ENCODE data around the gene CHORDC1. TPM values are rescaled to one million over a fixed set of nuclear protein-coding genes. Genes with fewer than 3 reads are reported as not detected.
A peak's percentile ranks its signal among the peaks of the same experiment; 100 is the strongest.
"Not testable (repeated sequence)": the region's sequence is repeated elsewhere in the genome, so short reads cannot be mapped to it uniquely, and the experiment has no call there.

Gene CHORDC1
- total RNA-seq, 1 donor from 2014 or later = 15.1 TPM

DNA sequence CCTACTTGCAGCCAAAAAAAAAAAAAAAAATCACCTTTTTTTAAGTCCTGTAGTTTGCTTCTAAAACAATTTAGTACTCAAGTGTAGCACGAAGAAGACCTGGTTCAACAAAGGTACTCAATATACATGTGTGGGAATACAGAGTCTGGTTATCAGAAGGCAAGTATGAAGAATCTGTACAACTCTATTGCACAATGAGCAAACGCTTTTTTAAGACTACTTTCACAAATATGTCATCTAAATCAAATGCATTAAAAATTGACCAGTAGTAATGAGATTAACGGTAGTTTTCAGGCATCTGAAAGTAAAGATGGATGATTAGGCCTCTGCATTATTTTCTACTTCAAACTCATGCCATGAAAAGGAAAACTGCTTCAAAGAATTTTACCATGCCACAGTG is 9.5 kb downstream of the CHORDC1 start:
- Histone ChIP-seq H3K36me3 (peaks cover 20 to 63% of the 10 kb centered on the region in 2 donors), H3K27me3 (no peaks in the 10 kb centered on the region), H3K27ac (no peak overlapping the region), H3K4me1 (peaks cover 0 to 2% of the 10 kb centered on the region in 2 donors), H3K9me3 (no peaks in the 10 kb centered on the region), H3K4me3 (no peak overlapping the region)
- TF ChIP-seq, protein P1, sequence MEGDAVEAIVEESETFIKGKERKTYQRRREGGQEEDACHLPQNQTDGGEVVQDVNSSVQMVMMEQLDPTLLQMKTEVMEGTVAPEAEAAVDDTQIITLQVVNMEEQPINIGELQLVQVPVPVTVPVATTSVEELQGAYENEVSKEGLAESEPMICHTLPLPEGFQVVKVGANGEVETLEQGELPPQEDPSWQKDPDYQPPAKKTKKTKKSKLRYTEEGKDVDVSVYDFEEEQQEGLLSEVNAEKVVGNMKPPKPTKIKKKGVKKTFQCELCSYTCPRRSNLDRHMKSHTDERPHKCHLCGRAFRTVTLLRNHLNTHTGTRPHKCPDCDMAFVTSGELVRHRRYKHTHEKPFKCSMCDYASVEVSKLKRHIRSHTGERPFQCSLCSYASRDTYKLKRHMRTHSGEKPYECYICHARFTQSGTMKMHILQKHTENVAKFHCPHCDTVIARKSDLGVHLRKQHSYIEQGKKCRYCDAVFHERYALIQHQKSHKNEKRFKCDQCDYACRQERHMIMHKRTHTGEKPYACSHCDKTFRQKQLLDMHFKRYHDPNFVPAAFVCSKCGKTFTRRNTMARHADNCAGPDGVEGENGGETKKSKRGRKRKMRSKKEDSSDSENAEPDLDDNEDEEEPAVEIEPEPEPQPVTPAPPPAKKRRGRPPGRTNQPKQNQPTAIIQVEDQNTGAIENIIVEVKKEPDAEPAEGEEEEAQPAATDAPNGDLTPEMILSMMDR (IDR thresholded peaks at IDR 0.05) = no peak
- intact Hi-C loops (cut with DNase I) = no loop called here
- no peak for DNase-seq (ENCODE audit: low spot score in 2 of 2)

DNA sequence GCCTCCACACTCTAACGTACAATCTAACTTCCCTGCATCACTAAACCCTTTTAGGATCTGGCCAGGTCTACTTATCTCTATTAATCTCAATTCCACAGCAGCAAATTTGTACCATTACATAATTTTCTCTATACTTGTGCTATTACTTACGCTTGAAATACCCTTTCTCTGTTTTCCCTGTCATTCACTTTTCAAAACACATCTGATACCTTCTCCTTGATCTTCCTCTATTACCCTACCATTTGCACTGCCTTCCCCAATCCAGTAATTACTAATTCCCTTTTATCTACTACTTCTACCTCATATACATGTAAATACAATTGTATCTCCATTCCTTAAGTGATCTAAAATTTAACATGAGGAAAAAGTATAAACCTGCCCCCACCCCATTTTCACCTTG is 14.0 kb downstream of the CHORDC1 start:
- Histone ChIP-seq H3K4me3 (no peak overlapping the region), H3K27ac (no peak overlapping the region), H3K4me1 (peaks cover 0 to 2% of the 10 kb centered on the region in 2 donors), H3K9me3 (no peaks in the 10 kb centered on the region), H3K36me3 (peaks cover 20 to 67% of the 10 kb centered on the region in 2 donors), H3K27me3 (no peaks in the 10 kb centered on the region)
- DNase-seq (ENCODE audit: low spot score in 2 of 2) = no peak
- intact Hi-C loops (cut with DNase I) = no loop called here
- TF ChIP-seq, protein P1 (IDR thresholded peaks at IDR 0.05) = no peak

DNA sequence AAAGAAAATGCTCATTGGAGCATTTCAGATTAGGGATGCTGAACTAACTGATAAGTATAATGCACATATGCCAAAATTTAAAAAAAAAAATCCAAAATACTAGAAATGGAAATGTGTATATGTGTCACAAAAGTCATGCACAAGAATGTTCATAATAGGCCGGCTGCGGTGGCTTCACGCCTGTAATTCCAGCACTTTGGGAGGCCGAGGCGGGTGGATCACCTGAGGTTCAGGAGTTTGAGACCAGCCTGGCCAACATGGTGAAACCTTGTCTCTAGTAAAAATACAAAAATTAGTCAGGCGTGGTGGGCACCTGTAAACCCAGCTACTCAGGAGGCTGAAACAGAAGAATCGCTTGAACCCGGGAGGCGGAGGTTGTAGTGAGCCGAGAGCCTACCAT is 14.9 kb downstream of the CHORDC1 start:
- peaks cover 22 to 64% of the 10 kb centered on the region in 2 donors for H3K36me3 ChIP-seq
- H3K27ac ChIP-seq; H3K4me3 ChIP-seq; H3K9me3 ChIP-seq; DNase-seq (ENCODE audit: low spot score in 2 of 2); intact Hi-C loops (cut with DNase I); H3K27me3 ChIP-seq; H3K4me1 ChIP-seq: not testable (repeated sequence)

DNA sequence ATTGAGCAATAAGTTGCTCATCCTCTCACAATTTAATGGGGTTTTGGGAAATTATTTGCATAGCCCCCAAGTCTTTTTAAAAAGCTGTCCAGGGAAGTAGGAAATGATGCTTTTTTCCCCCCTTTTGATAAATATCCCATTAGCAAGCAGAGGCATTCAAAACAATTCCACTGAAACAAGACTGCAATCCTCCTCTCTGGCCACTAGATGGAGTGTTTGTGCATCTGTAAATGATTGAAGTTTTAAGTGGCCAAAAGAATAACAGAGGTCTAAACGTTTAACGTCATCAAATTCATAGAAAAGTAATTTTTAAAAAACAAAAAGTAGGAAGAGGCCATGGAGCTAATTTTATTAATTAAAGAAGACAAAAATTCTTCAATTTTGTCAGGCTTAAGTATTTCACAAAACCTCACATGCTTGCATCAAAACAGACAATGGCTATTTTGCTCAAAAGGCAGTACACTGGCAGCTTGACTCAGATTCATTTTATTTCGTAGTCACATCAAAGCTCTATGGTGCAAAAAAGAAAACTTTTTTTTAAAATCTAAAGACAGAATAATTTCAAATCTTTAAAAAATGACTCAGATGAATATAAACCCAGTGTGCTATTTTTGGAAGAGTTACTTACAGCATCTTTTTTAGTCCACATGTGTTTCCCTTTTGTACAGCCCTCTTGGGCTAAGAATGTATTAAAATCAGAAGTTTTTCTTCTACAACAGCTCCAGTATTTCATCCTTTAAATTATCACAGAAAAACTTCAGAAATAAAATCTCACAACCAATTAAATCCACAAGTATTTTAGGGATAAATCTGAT is 17.8 kb downstream of the CHORDC1 start:
- DNase-seq (ENCODE audit: low spot score in 2 of 2) = no peak
- Histone ChIP-seq H3K4me1 (peaks cover 0 to 2% of the 10 kb centered on the region in 2 donors), H3K4me3 (no peak overlapping the region), H3K27ac (no peak overlapping the region), H3K9me3 (no peaks in the 10 kb centered on the region), H3K27me3 (no peaks in the 10 kb centered on the region), H3K36me3 (peaks cover 22 to 63% of the 10 kb centered on the region in 2 donors)
- TF ChIP-seq, protein P1 (IDR thresholded peaks at IDR 0.05) = peak; percentile 49 to 87 (median 75)
- intact Hi-C loops (cut with DNase I) = no loop called here

DNA sequence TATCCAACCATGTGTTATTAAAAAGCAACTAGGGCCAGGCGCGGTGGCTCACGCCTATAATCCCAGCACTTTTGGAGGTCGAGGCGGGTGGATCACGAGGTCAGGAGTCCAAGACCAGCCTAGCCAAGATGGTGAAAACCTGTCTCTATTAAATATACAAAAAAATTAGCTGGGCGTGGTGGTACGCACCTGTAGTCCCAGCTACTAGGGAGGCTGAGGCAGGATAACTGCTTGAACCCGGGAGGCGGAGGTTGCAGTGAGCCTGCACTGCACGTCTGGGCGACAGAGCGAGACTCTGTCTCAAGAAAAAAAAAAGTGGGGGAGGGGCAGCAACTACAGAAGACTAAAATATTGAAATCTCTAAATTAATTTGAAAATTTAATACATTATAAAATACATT is 18.4 kb downstream of the CHORDC1 start:
- intact Hi-C loops (cut with DNase I) = no loop called here
- Histone ChIP-seq H3K4me3 (no peak overlapping the region), H3K9me3 (no peaks in the 10 kb centered on the region), H3K36me3 (peaks cover 17 to 56% of the 10 kb centered on the region in 2 donors), H3K27me3 (no peaks in the 10 kb centered on the region), H3K4me1 (peaks cover 0 to 2% of the 10 kb centered on the region in 2 donors), H3K27ac (no peak overlapping the region)
- TF ChIP-seq, protein P1 (IDR thresholded peaks at IDR 0.05) = no peak
- DNase-seq (ENCODE audit: low spot score in 2 of 2) = no peak

DNA sequence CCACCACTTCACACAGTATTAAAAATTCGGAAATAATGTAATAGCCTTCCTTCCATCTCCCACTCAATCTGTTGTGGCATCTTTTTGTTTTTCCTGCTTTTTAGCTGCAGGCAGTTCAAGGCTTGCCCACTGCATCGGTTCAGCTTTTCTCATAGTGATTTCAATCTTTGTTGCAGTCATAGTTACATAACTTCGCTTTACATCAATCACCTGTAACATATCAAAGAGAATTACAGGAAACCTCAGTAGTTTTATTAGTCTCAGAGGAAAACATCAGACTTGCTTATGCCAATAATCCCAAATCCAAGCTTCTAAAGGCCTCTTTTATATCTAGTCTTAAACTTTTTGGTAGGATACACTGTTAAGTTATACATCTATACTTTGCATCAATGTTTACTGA is 20.5 kb downstream of the CHORDC1 start:
- H3K9me3 ChIP-seq = no peaks in the 10 kb centered on the region
- H3K27me3 ChIP-seq = no peaks in the 10 kb centered on the region
- H3K4me3 ChIP-seq = no peak overlapping the region
- peaks cover 0 to 2% of the 10 kb centered on the region in 2 donors for H3K4me1 ChIP-seq
- H3K27ac ChIP-seq = no peak overlapping the region
- intact Hi-C loops (cut with DNase I) = no loop called here
- DNase-seq (ENCODE audit: low spot score in 2 of 2) = no peak
- TF ChIP-seq, protein P1 (IDR thresholded peaks at IDR 0.05) = no peak
- peaks cover 12 to 43% of the 10 kb centered on the region in 2 donors for H3K36me3 ChIP-seq
